Measurements from ENCODE around the gene GAGE1.
"Not testable (repeated sequence)": the region's sequence is repeated elsewhere in the genome, so short reads cannot be mapped to it uniquely, and the experiment has no call there.

DNA sequence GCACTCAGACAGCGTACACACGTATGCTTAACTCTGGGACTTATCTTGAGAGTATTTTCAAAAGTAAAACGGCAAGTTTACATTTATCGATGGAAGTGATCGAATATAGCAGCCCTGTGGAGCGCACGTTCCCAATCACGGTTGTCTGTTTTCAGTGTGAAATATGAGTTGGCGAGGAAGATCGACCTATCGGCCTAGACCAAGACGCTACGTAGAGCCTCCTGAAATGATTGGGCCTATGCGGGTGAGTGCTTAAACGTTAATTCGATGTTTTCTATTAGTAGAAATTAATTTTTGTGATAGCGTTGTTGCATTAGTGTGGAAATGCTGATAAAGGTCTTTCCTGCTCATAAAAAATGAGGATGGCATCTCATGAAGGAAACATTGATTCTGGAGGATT lies 8.3 kb upstream of the GAGE1 start:
- not testable (repeated sequence) for TF ChIP-seq SUZ12 (IDR thresholded peaks at IDR 0.05; ENCODE audit: extremely low read depth, insufficient read depth, insufficient read length); ZNF274 (IDR thresholded peaks at IDR 0.05; ENCODE audit: low read depth, low read length)

Data from NT2/D1 (cell line).